Adrenal gland (tissue), 19 donors: ENCODE results near the gene PIK3CG. TPM values are rescaled to one million over a fixed set of nuclear protein-coding genes. Genes with fewer than 3 reads are reported as not detected.

Experiments
- DNase-seq, 7 donors: peaks; one replicate each; pipeline ENCODE4 v3.0.0-alpha.2; 2019 to 2020
- H3K27ac ChIP-seq, 5 donors: fragments of 200-600 bp; sonication (generic) in 4 of 5; 1 replicate in 3 of 5; 2 replicates in 2 of 5; pipeline versions ENCODE4 v1.5.1 to v1.8.0; 2016 to 2020; ENCODE audit warnings: mild to moderate bottlenecking in 1 of 5
- H3K27me3 ChIP-seq: fragments of 200-600 bp; 2 replicates; pipeline ENCODE4 v1.8.0; 2021
- H3K36me3 ChIP-seq, 2 donors: fragments of 200-600 bp; replicated peaks in 1 of 2; 1 replicate in 1 of 2; 2 replicates in 1 of 2; pipeline versions ENCODE4 v1.5.1 to v1.8.0; 2018 to 2022
- H3K4me1 ChIP-seq, 2 donors: fragments of 200-600 bp; replicated peaks in 1 of 2; 1 replicate in 1 of 2; 2 replicates in 1 of 2; pipeline versions ENCODE4 v1.5.1 to v1.8.0; 2018 to 2021
- H3K4me3 ChIP-seq, 4 donors: fragments of 200-600 bp; sonication (generic) in 3 of 4; one replicate each; pipeline ENCODE4 v1.5.1; 2016 to 2018
- H3K9me3 ChIP-seq, 3 donors: fragments of 200-600 bp; sonication (generic) in 1 of 3; replicated peaks in 1 of 3; 1 replicate in 2 of 3; 2 replicates in 1 of 3; pipeline versions ENCODE4 v1.5.1 to v1.8.0; 2016 to 2021
- CTCF ChIP-seq, 6 experiments: fragments of 450-650 bp in 4 of 6; fragments of 200-600 bp in 2 of 6; sonication (generic) in 1 of 6; IDR thresholded peaks; 1 replicate in 5 of 6; 2 replicates in 1 of 6; pipeline versions ENCODE4 v1.5.1 to v1.8.0; 2016 to 2021; ENCODE audit warnings: antibody characterized with exemption in 6 of 6, mild to moderate bottlenecking in 2 of 6, moderate library complexity in 1 of 6
- POLR2A ChIP-seq, 2 donors: fragments of 450-650 bp; IDR thresholded peaks; one replicate each; pipeline ENCODE4 v1.6.1; 2017; ENCODE audit warnings: antibody characterized with exemption in 2 of 2, mild to moderate bottlenecking in 2 of 2, moderate library complexity in 1 of 2
- WGBS, 4 donors: extraction: QIAGEN DNeasy Blood & Tissue Kit in 2 of 4; methylation state at CpG; one replicate each; pipeline versions ENCODE4 v1.1.5 to v1.1.7; 2013 to 2017; 5-methylcytosine and 5-hydroxymethylcytosine counted together
- intact Hi-C, 2 donors: fragments of 100-400 bp; cut with DNase I; formaldehyde crosslinking; loops; one replicate each; pipeline versions ENCODE4 v1.14.1 to v1.15.0; 2022 to 2023
- long read RNA-seq, 10 donors: library from polyadenylated mRNA in 3 of 10; unstranded in 2 of 10; stranded (forward) in 1 of 10; transcript quantifications; one replicate each; pipeline ENCODE4 v2.0.0 and lab custom pipeline, GENCODE V29; 2021 to 2026
- polyA plus RNA-seq, 3 donors: library from polyadenylated mRNA; stranded (reverse); fragments of 200-250 nt in 2 of 3; fragments of 350-450 nt in 1 of 3; fragmentation: Illumina TruSeq in 1 of 3; extraction: RNeasy Lipid Tissue Mini Kit (QIAGEN cat#74804) in 1 of 3; gene quantifications; one replicate each; pipeline ENCODE4 v1.2.3, GENCODE V29; 2013 to 2014
- total RNA-seq, 9 donors: library from RNA; depleted of rRNA in 4 of 9; stranded (reverse); fragments of >200 nt in 4 of 9; fragments of 120-200 nt in 1 of 9; fragmentation: NEBNext Ultra II Directional in 1 of 9; extraction: Animal tissue kit (Norgen Biotek cat#: 25700) in 1 of 9; gene quantifications; one replicate each; pipeline versions ENCODE4 v1.1.0 to v1.2.4, GENCODE V29; 2013 to 2023
- donor health status: healthy with polysubstance abuse.
- donor health status: Bipolar disorder and iron deficiency.
- donor health status: DM: yes; HTN: yes; CAD: no.
- donor health status: DM: no; HTN: no; CAD: no.
- donor health status: DM: no; HTN: no; CAD: no.
- donor health status: DM: yes; HTN: yes; CAD: no.

PIK3CG gene
- total RNA-seq (10 to 100 TPM in 1 of 9 donors, 1 to 10 TPM in 8; 1.3 to 11.9 (median 5.1) TPM), polyA plus RNA-seq (under 1 TPM; 0.13 to 0.99 (median 0.97) TPM)
- long read RNA-seq, donor 1: 0 reads
- long read RNA-seq, donor 2: 0 reads
- long read RNA-seq, donor 3: 0 reads
- long read RNA-seq, donor 4, partial matches to known transcripts: 0 of 1 reads
- long read RNA-seq, donor 4, other reads (novel, unspliced or antisense): 1 of 1 reads
- long read RNA-seq, donor 5, partial matches to known transcripts: 0 of 3 reads
- long read RNA-seq, donor 5, other reads (novel, unspliced or antisense): 3 of 3 reads
- long read RNA-seq, donor 6, partial matches to known transcripts: 0 of 1 reads
- long read RNA-seq, donor 6, other reads (novel, unspliced or antisense): 1 of 1 reads
- long read RNA-seq, donor 7: 0 reads
- long read RNA-seq, donor 8: 0 reads
- long read RNA-seq, donor 9: 0 reads
- long read RNA-seq, donor 10: 0 reads

- intact Hi-C loops: no loop called here
- H3K4me1 ChIP-seq: peaks cover 0 to 4% of the 10 kb centered on the region in 2 donors
- peak within 1 kb of the TSS in 2 of 4 donors; percentile 10 to 39 for H3K4me3 ChIP-seq
- no peaks in the 10 kb centered on the region for H3K27me3 ChIP-seq
- DNase-seq: peak in 1 of 7 donors; percentile 3
- H3K36me3 ChIP-seq: no peaks in the 10 kb centered on the region
- TF ChIP-seq CTCF (IDR thresholded peaks at IDR 0.05): no peak
- no peak for TF ChIP-seq POLR2A (IDR thresholded peaks at IDR 0.05)
- peak within 1 kb of the TSS in 2 of 5 donors; percentile 28 to 58 for H3K27ac ChIP-seq
- H3K9me3 ChIP-seq: no peaks in the 10 kb centered on the region
- 60 to 68% (median 61%) methylated on average over 13 of the region's 13 CpGs for WGBS, 4 donors
Observed at GRCh38 chr7:106865130-106866041, at the start of gene PIK3CG. Gene PIK3CG, plus strand, starts transcription at chr7:106865282. Its CDS starts 2,280 bp downstream, at chr7:106867562.

- H3K9me3 ChIP-seq: no peaks in the 10 kb centered on the region
- H3K27me3 ChIP-seq: no peaks in the 10 kb centered on the region
- no peak overlapping the region for H3K27ac ChIP-seq
- 70 to 88% (median 72%) methylated on average over 1 of the region's 1 CpG for WGBS, 4 donors
- H3K36me3 ChIP-seq: no peaks in the 10 kb centered on the region
- no peak for DNase-seq
- intact Hi-C loops: no loop called here
- no peak overlapping the region for H3K4me3 ChIP-seq
- TF ChIP-seq CTCF (IDR thresholded peaks at IDR 0.05): no peak
- TF ChIP-seq POLR2A (IDR thresholded peaks at IDR 0.05): no peak
- no peaks in the 10 kb centered on the region for H3K4me1 ChIP-seq
Observed at GRCh38 chr7:106817098-106817497, 48.0 kb upstream of the PIK3CG start.

- 30 to 98% (median 46%) methylated on average over 1 of the region's 1 CpG for WGBS, 4 donors
- Histone ChIP-seq H3K27me3 (no peaks in the 10 kb centered on the region), H3K4me1 (no peaks in the 10 kb centered on the region), H3K36me3 (no peaks in the 10 kb centered on the region), H3K27ac (no peak overlapping the region), H3K9me3 (no peaks in the 10 kb centered on the region), H3K4me3 (no peak overlapping the region)
- TF ChIP-seq CTCF (IDR thresholded peaks at IDR 0.05) (no peak), POLR2A (IDR thresholded peaks at IDR 0.05) (no peak)
- DNase-seq: no peak
- intact Hi-C loops: no loop called here
Observed at GRCh38 chr7:106818736-106819135, 46.3 kb upstream of the PIK3CG start.

- intact Hi-C loops: no loop called here
- no peak for DNase-seq
- no peak overlapping the region for H3K4me3 ChIP-seq
Observed at GRCh38 chr7:106819546-106819945, 45.5 kb upstream of the PIK3CG start.

More at GRCh38 chr7:106819546-106819945, 45.5 kb upstream of the PIK3CG start:
- no peaks in the 10 kb centered on the region for H3K27me3 ChIP-seq
- no peaks in the 10 kb centered on the region for H3K36me3 ChIP-seq
- TF ChIP-seq POLR2A (IDR thresholded peaks at IDR 0.05) (no peak), CTCF (IDR thresholded peaks at IDR 0.05) (no peak)
- H3K27ac ChIP-seq: no peak overlapping the region
- H3K4me1 ChIP-seq: no peaks in the 10 kb centered on the region
- H3K9me3 ChIP-seq: no peaks in the 10 kb centered on the region
